Gastroesophageal sphincter (tissue), 3 donors: Measurements from ENCODE around the gene BPIFB4.

Experiments used
- POLR2A ChIP-seq, 2 donors: fragments of 450-650 bp; IDR thresholded peaks; one replicate each; pipeline ENCODE4 v1.6.1; 2017; ENCODE audit warnings: antibody characterized with exemption in 2 of 2, mild to moderate bottlenecking in 2 of 2, moderate library complexity in 1 of 2
- TF ChIP-seq, protein P1 (sequence below), 4 experiments: fragments of 200-600 bp in 2 of 4; fragments of 450-650 bp in 2 of 4; sonication (generic) in 1 of 4; IDR thresholded peaks; one replicate each; pipeline ENCODE4 v1.5.1; 2017 to 2019; ENCODE audit warnings: antibody characterized with exemption in 4 of 4, mild to moderate bottlenecking in 2 of 4, moderate library complexity in 2 of 4

DNA sequence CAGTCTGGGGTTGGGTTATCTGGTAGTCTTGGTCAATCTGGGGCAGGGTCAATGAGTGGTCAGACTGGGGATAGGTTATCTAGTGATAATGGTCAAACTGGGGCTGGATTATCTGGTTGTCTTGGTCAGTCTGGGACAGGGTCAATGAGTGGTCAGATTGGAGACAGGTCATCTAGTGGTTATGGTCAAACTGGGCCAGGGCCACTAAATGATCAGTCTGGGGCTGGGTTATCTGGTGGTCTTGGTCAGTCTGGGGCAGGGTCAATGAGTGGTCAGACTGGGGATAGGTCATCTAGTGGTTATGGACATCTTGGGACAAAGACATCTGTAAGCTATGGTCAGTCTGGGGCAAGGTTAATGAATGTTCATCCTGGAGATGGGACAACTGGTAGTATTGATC, 60.0 kb downstream of the BPIFB4 start:
- TF ChIP-seq, protein P1, sequence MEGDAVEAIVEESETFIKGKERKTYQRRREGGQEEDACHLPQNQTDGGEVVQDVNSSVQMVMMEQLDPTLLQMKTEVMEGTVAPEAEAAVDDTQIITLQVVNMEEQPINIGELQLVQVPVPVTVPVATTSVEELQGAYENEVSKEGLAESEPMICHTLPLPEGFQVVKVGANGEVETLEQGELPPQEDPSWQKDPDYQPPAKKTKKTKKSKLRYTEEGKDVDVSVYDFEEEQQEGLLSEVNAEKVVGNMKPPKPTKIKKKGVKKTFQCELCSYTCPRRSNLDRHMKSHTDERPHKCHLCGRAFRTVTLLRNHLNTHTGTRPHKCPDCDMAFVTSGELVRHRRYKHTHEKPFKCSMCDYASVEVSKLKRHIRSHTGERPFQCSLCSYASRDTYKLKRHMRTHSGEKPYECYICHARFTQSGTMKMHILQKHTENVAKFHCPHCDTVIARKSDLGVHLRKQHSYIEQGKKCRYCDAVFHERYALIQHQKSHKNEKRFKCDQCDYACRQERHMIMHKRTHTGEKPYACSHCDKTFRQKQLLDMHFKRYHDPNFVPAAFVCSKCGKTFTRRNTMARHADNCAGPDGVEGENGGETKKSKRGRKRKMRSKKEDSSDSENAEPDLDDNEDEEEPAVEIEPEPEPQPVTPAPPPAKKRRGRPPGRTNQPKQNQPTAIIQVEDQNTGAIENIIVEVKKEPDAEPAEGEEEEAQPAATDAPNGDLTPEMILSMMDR (IDR thresholded peaks at IDR 0.05), result no peak
- TF ChIP-seq POLR2A (IDR thresholded peaks at IDR 0.05), result no peak
